ENCODE measurements around the gene AGBL4. TPM values are rescaled to one million over a fixed set of nuclear protein-coding genes. Genes with fewer than 3 reads are reported as not detected.

Gene AGBL4
- total RNA-seq, 1 donor from 2014 or later, result 2.1 TPM

DNA sequence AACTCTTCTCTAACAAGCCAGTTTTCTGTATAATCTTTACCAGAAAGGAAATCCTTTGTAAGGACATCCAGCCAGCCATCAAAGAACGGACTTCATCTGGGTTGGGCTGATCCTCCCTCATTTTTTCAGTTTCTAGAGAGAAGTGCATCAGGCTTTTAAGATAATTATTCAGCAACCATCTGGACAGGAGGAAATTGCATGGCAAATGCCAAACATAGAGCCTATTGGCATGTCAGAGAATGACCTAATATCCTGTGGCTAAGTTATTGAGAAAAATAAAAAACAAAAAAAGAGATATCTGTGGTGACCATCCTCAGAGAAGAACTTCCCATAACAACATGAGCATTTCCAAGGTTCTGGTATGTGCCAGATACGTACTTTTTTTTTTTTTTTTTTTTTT is 1172.1 kb downstream of the AGBL4 start:
- TF ChIP-seq, protein P1, sequence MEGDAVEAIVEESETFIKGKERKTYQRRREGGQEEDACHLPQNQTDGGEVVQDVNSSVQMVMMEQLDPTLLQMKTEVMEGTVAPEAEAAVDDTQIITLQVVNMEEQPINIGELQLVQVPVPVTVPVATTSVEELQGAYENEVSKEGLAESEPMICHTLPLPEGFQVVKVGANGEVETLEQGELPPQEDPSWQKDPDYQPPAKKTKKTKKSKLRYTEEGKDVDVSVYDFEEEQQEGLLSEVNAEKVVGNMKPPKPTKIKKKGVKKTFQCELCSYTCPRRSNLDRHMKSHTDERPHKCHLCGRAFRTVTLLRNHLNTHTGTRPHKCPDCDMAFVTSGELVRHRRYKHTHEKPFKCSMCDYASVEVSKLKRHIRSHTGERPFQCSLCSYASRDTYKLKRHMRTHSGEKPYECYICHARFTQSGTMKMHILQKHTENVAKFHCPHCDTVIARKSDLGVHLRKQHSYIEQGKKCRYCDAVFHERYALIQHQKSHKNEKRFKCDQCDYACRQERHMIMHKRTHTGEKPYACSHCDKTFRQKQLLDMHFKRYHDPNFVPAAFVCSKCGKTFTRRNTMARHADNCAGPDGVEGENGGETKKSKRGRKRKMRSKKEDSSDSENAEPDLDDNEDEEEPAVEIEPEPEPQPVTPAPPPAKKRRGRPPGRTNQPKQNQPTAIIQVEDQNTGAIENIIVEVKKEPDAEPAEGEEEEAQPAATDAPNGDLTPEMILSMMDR (IDR thresholded peaks at IDR 0.05), result no peak
- H3K27me3 ChIP-seq (ENCODE audit: low read depth), result no peaks in the 10 kb centered on the region
- DNase-seq, result no peak
- no peaks in the 10 kb centered on the region for H3K4me1 ChIP-seq
- H3K27ac ChIP-seq, result no peak overlapping the region
- intact Hi-C loops (cut with DNase I), result no loop called here
- H3K9me3 ChIP-seq, result no peaks in the 10 kb centered on the region
- no peak for ATAC-seq
- no peak overlapping the region for H3K4me3 ChIP-seq
- no peaks in the 10 kb centered on the region for H3K36me3 ChIP-seq

DNA sequence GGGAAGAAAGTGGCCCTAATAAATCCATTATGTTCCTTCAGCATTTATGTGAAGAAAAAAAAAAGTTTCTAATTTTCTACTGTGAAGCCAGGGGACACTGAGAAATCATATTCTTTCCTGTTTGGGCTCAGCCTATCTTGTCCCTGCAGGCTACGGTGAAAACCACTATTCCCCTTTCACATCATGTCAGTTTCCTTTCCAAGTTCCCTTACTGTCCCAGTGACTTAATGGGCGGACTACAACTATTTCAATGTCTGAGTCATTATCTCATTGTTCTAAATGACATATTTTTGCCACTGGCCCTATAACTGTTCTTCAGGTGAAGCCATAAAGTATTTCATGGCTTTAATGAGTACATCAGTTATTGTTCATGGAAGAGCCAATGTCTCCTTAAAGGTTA is 1175.7 kb downstream of the AGBL4 start:
- no peak overlapping the region for H3K4me3 ChIP-seq
- H3K27me3 ChIP-seq (ENCODE audit: low read depth), result no peaks in the 10 kb centered on the region
- TF ChIP-seq, protein P1 (IDR thresholded peaks at IDR 0.05), result no peak
- DNase-seq, result no peak
- no peaks in the 10 kb centered on the region for H3K4me1 ChIP-seq
- no peaks in the 10 kb centered on the region for H3K36me3 ChIP-seq
- no peak for ATAC-seq
- H3K9me3 ChIP-seq, result no peaks in the 10 kb centered on the region
- H3K27ac ChIP-seq, result no peak overlapping the region
- intact Hi-C loops (cut with DNase I), result no loop called here

DNA sequence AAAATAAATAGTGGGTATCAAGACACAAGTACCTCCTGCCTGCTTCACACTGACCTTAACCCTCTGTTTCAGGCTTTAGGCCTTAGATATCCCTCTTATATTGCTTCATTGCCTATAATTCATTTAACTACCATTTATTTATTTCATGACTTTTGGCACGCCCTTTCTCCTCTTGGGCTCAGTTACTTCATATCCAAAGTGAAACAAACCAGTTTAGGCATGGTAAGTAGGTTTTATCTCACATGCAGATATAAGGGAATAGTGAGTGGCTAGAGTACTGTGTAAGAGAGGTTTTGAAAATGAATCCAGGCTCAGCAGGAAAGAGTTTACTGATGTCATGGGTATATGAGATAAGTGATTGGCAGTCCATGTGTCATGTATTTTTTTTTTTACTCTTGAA is 1177.3 kb downstream of the AGBL4 start:
- no peak overlapping the region for H3K4me3 ChIP-seq
- no peaks in the 10 kb centered on the region for H3K36me3 ChIP-seq
- TF ChIP-seq, protein P1 (IDR thresholded peaks at IDR 0.05), result no peak
- no peaks in the 10 kb centered on the region for H3K27me3 ChIP-seq (ENCODE audit: low read depth)
- no peaks in the 10 kb centered on the region for H3K9me3 ChIP-seq
- intact Hi-C loops (cut with DNase I), result no loop called here
- H3K27ac ChIP-seq, result no peak overlapping the region
- DNase-seq (no peak), ATAC-seq (no peak)
- no peaks in the 10 kb centered on the region for H3K4me1 ChIP-seq

DNA sequence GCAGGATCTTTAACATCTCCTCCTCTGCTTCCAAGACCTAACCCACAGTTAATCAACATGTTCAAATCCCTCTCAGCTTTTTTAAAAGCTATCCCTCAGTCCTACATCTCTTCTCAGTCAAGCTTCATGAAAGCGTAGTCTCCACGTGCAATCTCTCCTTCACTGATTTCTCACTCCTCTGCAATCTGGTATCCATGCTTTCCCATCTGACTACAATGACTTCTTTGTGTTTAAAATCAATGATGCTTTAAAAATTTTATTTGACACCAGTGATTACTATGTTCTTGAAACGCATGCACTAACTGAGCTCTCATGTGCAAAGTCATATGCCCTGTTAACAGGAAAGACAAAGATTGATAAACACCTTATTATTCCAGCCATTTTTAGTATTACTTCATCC is 1179.6 kb downstream of the AGBL4 start:
- no peak for ATAC-seq
- H3K27me3 ChIP-seq (ENCODE audit: low read depth), result no peaks in the 10 kb centered on the region
- no peak overlapping the region for H3K4me3 ChIP-seq
- H3K9me3 ChIP-seq, result no peaks in the 10 kb centered on the region
- TF ChIP-seq, protein P1 (IDR thresholded peaks at IDR 0.05), result no peak
- H3K4me1 ChIP-seq, result no peaks in the 10 kb centered on the region
- DNase-seq, result no peak
- H3K27ac ChIP-seq, result no peak overlapping the region
- intact Hi-C loops (cut with DNase I), result no loop called here
- no peaks in the 10 kb centered on the region for H3K36me3 ChIP-seq

DNA sequence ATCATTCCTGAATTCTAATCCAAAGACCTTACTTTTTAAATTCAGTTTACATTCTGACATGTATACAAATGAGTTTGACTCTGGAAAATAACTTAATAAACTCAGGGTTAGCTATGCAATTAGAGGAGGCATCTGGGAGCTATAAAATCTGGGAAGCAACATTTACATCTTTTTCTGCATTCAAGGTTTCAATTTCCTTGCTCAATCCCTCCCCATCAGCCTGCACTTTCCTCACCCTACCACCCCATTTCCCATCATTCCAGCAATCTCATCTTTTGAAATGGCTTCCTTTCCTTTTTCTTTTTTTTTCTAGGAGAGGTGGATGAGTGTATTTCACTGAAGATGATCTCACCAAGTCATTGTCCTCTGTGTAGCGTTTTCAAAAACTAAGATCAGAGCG is 1181.8 kb downstream of the AGBL4 start:
- no peak for ATAC-seq
- H3K36me3 ChIP-seq, result no peaks in the 10 kb centered on the region
- no peak overlapping the region for H3K4me3 ChIP-seq
- H3K4me1 ChIP-seq, result no peaks in the 10 kb centered on the region
- H3K9me3 ChIP-seq, result no peaks in the 10 kb centered on the region
- DNase-seq, result no peak
- TF ChIP-seq, protein P1 (IDR thresholded peaks at IDR 0.05), result no peak
- H3K27ac ChIP-seq, result no peak overlapping the region
- intact Hi-C loops (cut with DNase I), result no loop called here
- H3K27me3 ChIP-seq (ENCODE audit: low read depth), result no peaks in the 10 kb centered on the region

DNA sequence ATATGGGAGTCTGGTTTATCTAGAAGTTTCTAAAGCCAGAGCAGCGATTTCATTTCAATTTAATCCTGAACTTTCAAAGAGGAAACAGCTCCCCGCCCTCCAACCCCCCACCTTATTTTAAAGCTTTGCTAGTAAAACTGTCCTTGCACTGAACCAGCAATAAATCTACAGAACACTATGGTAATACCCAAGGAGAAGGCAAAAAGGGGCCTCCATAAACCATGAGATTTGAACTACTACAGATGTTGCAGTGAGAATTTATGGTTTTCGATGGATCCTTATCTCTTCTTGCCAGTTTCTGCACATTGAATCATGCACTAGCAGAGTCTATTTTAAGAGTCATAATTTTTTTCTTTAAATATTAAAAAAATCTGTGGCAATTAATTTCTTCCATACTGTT is 1182.3 kb downstream of the AGBL4 start:
- H3K27me3 ChIP-seq (ENCODE audit: low read depth), result no peaks in the 10 kb centered on the region
- no peak for DNase-seq
- no peaks in the 10 kb centered on the region for H3K36me3 ChIP-seq
- no peak overlapping the region for H3K27ac ChIP-seq
- ATAC-seq, result no peak
- H3K4me1 ChIP-seq, result no peaks in the 10 kb centered on the region
- H3K4me3 ChIP-seq, result no peak overlapping the region
- no peaks in the 10 kb centered on the region for H3K9me3 ChIP-seq
- TF ChIP-seq, protein P1 (IDR thresholded peaks at IDR 0.05), result no peak
- intact Hi-C loops (cut with DNase I), result no loop called here
